NCI-H1092 treated with DMSO at 0.1 percent for 48 hours (cell line): ENCODE data around the gene UBE2K.
A peak's percentile ranks its signal among the peaks of the same experiment; 100 is the strongest.
"Not testable (repeated sequence)": the region's sequence is repeated elsewhere in the genome, so short reads cannot be mapped to it uniquely, and the experiment has no call there.

Experiments used
- DNase-seq: peaks from one replicate; lab custom pipeline; 2025; lab: John Stamatoyannopoulos, UW

The UBE2K gene

DNA sequence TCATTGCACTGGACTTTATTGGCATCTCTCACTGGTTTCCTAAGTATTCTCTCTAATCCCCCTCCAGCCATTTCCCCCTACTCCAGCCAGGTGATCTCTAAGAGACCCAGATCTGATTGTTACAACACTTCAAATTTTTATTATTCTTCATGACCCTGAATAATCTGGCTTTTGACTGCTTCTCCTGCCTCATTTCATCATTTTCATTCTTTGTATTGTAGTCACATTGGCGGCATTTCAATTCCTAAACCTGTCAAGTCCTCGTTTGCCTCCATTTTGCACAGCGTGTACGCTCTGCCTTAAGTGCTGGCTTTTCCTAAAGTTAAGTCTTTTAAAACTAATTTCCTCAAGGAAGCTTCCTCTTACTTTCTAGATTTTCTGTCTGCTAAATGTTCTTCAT is 31.6 kb downstream of the UBE2K start:
- no peak for DNase-seq

DNA sequence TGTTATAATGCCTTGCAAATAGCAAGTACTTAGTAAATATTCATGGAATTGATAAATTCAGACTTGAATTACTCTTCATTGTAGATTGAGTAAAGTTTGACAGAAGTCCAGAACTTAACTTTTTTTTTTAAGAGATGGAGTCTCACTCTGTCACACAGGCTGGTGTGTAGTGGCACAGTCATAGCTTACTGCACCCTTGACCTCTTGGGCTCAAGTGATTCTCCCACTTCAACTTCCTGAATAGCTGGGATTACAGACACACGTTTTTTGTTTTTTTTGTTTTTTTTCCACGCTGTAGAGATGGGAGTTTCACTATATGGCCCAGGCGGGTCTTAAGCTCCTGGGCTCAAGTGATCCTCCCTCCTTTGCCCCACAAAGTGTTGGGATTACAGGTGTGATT is 32.1 kb downstream of the UBE2K start:
- no peak for DNase-seq

DNA sequence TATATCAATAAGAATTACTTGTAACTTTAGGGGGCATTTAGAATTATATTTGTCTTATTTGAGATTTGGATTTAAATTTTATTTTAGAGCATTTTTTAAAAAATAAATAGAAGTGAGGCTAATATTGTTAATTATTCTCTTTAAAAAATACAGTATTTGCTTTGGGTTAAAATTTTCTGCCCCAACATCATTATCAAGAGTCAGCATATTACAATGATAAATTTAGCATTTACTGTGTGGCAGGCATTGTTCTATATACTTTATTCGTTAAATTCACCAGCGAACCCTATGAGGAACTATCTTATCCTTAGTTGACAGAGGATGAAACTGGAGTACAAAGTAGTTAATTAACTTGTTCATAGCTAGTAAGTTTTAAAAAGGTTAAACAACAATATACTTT is 34.0 kb downstream of the UBE2K start:
- DNase-seq = no peak

DNA sequence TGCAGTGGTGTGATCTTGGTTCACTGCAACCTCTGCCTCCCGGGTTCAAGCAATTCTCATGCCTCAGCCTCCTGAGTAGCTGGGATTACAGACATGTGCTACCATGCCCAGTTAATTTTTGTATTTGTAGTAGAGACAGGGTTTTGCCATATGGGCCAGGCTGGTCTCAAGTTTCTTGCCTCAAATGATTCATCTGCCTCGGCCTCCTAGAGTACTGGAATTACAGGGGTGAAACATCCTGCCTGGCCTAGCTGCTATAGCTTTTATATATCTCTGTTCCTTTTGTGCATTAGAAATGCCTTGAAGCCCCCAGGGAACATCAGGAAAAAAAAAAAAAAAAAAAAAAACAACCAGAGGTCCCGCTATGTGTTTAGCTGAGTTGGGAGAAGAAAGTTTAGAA is 34.8 kb downstream of the UBE2K start:
- DNase-seq = no peak

DNA sequence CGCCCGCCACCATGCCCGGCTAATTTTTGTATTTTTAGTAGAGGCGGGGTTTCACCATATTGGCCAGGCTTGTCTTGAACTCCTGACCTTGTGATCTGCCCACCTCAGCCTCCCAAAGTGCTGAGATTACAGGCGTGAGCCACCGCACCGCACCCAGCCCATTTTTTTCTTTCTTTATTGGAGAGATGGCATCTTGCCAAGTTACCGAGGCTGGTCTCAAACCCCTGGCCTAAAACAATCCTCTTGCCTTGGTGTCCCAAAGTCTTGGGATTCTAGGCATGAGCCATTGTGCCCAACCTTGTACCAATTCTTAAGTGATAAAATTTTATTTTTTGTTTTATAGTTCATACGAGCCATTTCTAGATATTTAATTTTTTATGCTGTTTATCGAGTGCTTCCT is 41.7 kb downstream of the UBE2K start:
- DNase-seq = not testable (repeated sequence)

DNA sequence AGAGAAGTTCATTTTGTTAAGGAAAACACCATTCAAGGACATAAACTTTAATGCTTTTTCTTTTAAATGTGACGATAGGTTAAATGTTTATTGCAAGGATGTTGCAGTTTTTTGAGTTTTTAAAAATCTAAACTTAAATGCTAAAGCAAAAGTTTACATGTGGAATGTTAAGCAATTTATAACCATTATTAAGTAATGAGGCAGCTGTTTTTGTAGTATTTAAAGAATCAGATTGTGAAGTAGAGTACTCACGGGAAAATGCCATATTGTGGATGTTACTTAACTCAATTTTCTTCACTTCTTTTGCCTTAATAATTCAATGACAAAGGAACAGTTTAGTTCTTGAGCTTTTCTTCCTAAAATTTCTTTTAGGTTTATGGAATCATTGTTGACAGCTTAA is 43.5 kb downstream of the UBE2K start:
- DNase-seq = no peak

DNA sequence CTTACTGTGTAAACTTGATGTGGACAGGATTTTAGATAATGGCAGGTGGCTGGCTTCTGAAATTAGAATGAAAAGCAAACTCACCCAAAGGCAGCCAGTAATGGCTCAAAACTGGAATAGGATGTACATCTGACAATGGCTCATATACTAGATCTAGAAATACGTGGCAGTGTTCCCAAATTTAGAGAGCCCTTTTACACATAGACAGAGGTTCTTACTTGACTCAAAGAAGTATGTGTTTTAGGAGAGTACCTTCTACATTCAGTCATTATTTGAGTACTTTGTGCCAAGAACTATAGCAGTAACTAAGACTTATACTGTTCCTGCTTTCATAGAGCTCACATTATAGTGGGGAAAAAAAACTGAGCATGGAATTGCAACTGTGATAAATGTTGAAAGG is 48.0 kb downstream of the UBE2K start:
- DNase-seq = peak; percentile 9

DNA sequence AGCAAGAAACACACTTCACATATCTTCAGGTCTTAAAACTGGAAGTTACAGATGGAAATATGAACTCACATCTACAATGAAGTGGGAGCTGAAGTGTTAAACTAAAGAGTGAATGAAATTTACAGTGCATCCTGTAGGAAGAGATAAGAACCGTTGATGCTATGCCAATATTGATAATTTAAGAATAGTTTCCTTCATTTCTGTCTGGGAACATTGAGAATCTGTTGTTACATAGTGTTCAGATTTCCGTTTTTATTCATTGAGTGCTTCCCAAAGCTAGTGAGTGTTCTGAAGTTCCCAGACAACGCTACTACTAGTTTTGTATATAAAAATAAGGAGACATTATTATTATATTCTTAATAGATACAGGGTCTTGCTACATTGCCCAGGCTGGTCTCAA is 52.3 kb downstream of the UBE2K start:
- DNase-seq = no peak

DNA sequence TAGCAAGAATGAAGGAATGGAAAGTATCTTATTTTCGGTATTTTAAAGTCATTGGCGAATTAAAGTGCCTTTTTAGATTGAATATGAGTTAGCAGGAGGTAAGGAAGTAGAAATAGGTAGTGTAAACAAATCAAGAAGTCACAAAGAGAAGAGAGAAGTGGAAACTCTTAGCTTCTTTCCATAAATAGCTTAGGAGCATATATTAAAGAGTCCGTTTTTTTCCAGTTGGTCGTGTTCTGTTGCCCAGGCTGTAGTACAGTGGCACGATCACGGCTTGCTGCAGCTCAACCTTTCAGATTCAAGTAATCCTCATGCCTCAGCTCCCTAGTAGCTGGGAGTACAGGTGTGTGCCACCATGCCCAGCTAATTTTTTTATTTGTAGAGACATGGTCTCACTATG is 56.4 kb downstream of the UBE2K start:
- DNase-seq = no peak

DNA sequence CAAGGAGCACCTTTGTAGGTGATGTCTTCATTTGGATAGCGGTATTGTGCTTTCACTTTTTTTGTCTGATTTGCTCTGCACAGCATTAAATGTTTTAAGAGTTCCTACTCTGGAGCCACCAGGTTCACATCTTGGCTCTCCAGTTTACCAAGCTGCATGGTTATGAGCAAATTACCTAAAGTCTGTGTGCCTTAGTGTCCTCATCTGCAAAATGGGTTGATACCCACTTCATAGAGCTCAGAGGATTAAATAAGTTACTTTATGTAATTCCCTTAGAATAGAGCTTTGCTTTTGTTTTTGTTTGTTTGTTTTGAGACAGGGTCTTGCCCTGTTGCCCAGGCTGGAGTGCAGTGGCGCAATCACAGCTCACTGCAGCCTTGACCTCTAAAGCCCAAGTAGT is 58.2 kb downstream of the UBE2K start:
- no peak for DNase-seq

DNA sequence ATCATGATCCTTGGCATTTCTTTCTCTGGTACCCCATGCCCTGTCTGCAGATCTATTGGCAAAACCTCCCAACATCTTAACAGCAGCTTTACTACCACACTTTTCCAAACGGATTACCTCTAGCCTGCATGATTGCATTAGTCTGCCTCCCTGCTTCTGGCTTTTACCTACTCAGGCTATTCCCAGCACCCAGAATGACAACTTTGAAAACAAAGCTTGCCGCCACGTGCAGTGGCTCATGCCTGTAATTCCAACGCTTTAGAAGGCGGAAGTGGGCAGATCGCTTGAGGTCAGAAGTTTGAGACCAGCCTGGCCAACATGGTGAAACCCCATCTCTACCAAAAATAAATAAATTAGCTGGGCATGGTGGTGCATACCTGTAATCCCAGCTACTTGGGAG is 60.2 kb downstream of the UBE2K start:
- no peak for DNase-seq

DNA sequence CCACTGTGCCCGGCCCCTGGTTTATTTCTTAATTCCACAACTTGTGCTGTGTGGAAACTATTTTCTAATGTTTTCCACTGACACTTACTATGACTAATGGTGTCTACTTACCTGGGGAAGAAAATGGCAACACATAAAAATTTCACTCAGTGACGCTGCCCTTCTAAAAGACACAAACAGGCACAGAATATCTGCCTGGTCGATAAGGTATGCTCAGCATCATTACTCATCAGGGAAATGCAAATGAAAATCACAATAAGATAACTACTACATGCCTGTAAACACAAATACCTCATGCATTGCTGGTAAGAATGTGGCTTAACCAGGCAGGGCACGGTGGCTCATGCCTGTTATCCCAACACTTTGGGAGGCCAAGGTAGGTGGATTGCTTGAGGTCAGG is 61.6 kb downstream of the UBE2K start:
- no peak for DNase-seq

DNA sequence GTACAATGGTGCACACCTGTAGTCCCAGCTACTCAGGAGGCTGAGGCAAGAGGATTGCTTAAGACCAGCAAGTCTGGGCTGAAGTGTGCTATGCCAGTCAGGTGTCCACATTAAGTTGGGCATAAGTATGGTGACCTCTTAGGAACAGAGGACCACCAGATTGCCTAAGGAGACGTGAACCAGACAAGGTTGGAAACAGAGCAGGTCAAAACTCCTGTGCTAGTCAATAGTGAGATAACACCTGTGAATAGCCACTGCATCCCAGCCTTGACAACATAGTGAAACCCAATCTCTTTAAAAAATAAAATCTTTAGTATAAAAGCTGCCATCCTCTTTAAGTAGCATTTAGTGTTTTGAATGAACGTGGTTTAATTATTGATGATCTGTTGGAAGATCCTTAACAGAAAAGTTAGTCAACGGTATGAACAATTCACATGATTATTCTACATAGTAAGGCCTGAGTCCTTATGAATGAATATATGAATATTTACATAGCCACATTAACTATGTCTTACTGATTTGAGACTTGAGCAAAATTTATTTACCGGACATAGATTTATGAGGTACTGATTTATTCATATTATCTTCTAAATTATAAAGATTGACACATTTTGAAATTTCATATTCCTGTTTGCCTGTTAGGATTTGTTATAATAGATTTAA is 63.2 kb downstream of the UBE2K start:
- no peak for DNase-seq

DNA sequence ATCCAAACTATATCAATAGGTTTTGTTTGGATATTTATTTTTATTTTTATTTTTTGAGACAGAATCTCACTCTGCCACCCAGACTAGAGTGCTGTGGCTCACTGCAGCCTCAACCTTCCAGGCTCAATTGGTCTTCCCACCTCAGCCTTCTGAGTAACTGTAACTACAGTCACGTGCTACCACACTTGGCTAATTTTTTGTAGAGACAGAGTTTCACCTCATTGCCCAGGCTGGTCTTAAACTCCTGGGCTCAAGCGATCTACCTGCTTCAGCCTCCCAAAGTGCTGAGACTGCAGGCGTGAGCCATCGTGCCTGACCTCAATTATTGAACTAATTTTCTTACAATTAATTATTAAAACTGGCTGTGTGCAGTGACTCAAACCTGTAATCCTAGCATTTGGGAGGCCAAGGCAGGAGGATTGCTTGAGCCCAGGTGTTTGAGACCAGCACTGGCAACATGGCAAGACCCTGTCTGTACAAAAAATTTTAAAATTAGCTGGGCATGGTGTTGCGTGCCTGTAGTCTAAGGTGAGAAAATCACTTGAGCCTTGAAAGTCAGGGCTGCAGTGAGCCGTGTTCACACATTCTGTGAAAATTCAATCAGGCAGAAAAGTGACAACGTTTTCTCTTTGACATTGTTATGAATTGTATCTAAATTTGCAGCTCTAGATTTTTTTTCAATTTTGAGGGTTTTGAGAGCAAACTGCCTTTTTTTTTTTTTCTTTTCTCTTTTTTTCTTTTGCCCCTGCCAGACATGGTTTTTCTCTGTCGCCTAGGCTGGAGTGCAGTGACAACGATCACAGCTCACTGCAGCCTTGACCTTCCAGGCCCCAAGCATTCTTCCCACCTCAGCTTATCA is 66.0 kb downstream of the UBE2K start:
- no peak for DNase-seq

DNA sequence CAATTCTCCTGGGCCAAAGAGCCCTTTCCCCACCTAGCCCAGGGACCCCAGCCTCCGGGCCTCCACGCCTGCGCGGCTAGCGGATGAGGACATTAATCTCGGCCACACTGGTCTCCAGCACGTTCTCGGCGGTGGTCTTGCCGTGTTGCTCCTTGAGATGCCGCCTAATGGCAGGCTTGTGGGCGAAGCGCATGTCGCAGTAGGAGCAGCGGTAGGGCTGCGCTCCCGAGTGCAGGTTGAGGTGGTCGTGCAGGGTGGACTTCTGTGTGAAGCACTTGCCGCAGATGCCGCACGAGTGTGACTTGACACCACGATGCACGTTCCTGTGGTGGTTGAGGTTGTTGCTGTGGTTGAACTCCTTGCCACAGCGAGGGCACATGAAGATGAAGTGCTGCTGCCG is 72.1 kb downstream of the UBE2K start:
- DNase-seq = no peak

DNA sequence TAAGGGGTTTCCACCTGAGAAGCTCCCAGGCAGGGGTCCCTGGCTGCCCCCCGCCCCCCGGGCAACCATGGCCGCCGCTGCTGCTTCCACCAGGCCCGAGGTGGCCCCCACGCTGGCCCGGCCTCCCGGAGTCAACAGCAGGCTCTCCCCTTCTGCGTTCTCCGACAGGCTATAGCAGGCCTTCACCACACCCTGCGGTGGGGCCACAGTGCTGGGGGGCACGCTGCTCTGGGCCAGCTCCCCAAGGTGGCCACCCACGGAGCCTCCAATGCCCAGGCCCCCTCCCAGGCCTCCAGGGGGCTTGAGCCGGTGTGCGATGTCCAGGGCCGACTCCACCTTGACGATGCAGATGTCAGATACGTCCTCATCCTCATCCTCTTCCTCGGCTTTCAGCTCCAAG is 72.5 kb downstream of the UBE2K start:
- no peak for DNase-seq

DNA sequence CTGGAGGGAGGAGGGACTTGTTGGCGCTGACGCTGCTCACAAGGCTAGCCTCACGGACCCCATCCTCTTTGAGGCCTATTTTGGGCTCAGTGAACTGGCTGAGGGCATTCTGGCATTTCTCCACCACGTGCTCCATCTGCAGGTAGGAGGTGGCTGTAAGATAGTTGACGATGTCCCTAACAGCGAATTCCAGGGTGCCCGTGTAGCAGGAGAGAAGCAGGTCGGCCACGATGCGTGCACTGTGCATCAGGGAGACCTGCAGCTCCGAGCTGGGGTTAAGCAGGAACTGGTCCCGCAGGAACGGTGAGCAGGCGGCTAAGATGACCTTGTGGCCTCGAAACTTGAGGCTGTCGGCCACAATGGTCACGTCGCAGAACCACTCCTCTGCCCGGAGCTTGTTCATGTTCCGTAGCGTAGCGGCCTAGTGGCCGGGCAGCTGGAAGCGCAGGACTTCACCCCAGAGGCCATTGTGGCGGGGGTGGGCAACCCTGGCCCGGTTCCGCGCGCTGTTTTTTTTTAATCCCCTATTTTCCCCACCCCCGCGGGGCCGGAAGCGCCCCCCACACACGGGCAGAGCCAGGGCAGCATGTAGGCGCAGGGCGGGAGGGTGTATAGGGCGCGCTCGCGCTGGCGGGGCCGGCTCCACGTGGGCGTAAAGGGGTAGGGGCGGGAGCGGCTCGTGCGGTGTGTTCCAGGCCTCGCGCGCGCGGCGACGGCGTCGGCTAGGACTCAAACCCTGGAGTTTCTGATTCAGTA is 73.2 kb downstream of the UBE2K start:
- DNase-seq = no peak

DNA sequence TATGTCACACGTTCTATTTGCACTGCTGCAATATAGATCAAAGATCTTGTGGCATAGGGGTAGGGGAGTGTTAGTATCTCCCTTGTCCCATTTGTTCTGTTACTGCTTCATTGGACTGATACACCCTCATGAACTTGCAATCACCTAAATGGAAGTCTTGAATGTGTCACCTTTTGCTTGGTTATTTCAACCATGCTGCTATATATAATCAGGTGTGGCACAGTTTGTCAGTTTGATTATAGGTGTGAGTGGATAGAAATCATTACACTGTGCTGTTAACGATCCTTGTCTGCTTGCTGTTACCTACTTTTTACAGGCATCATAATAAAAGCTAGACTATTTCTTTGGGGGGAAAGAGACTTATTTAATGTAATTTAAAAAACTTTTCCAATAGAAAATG is 84.1 kb downstream of the UBE2K start:
- not testable (repeated sequence) for DNase-seq

DNA sequence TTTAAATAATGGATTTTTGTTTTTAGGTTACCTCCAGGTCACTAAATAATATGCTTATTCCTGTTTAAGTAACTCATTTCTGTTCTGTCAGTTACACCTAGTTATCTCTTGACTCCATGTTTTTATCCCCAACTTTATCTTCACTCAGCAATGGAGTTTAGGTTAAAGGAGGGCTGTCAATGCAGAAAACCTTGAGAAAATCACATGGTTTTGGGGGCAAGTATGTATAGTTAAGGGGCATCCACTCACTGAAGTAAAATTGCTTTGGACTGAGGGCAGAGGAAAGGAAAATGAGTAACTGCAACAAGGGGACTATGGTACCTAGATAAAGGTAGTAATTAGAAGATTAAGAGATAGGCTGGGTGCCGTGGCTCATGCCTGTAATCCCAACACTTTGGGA is 87.1 kb downstream of the UBE2K start:
- no peak for DNase-seq

DNA sequence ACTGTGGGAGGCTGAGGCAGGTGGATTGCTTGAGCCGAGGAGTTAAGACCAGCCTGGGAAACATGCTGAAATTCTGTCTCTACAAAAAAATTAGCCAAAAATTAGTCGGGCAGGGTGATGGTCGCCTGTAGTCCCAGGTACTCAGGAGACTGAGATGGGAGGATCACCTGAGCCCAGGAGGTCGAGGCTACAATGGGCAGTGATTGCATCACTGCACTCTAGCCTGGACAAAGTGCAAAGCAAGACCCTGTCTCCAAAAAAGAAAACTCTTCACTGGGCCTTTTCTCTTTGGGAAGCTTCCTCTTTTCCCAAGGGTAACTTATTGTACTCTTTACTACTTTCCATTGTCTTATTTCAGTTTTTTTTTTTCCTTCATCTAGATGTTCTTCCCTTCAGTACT is 88.9 kb downstream of the UBE2K start:
- DNase-seq = no peak

DNA sequence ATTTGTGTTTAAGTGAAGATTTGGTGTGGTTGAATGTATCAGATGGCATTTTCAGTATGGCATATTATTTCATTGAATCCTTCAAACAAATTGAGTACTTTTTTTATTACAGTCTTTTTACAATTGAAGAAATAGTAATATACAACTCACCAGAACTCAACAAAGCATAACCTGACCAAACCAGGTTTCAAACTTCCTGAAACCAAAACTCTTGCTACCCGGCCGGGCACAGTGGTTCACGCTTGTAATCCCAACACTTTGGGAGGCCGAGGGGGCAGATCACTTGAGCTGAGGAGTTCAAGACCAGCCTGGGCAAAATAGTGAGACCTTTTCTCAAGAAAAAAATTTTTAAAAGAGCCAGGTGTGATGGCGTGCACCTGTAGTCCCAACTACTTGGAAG is 94.2 kb downstream of the UBE2K start:
- DNase-seq = no peak

DNA sequence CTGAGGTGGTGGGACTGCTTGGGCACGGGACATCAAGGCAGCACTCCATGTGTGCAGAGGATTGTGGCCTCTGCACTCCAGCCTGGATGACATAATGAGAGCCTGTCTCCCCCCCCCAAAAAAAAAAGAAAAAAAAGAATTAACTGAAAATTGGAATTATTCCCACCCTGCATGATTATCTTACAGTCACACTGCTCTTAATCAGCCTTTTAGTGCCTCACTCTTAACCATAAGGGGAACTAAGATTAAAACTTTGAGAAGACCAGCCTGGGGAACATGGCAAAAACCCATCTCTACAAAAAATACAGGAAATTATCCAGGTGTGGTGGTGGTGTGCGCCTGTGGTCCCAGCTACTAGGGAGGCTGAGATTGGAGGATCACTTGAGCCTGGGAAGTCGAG is 94.6 kb downstream of the UBE2K start:
- no peak for DNase-seq

DNA sequence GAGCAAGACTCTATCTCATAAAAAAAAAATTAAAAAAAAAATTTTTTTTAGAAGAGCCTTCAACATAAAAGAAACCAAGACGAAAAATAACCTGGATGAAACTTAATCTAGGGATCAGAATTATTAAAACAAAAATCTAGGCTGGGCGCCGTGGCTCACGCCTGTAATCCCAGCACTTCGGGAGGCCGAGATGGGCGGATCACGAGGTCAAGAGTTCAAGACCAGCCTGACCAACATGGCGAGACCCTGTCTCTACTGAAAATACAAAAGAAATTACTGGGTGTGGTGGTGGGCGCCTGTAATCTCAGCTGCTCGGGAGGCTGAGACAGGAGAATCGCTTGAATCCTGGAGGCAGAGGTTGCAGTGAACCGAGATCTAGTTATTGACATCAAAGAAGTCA is 95.0 kb downstream of the UBE2K start:
- DNase-seq = not testable (repeated sequence)
